Astrocyte (in vitro differentiated cells and primary cell): Measurements from ENCODE around the gene KLRD1. TPM values are rescaled to one million over a fixed set of nuclear protein-coding genes. Genes with fewer than 3 reads are reported as not detected.

Experiments
- DNase-seq: peaks from one replicate; pipeline ENCODE4 v3.0.0-alpha.2; 2010; ENCODE audit warnings: low read depth
- FAIRE-seq: peaks from 2 replicates; lab custom pipeline; 2011; peaks lifted over from hg19 to GRCh38; lab: Jason Lieb, UNC
- H2AFZ ChIP-seq: 2 replicates; pipeline ENCODE4 v1.6.0; 2012; ENCODE audit warnings: low read depth, low read length, inconsistent platforms
- H3K27ac ChIP-seq: 2 replicates; pipeline ENCODE4 v1.5.1; 2011; ENCODE audit warnings: low read depth, low read length, inconsistent platforms
- H3K27me3 ChIP-seq: 2 replicates; pipeline ENCODE4 v1.6.0; 2011; ENCODE audit warnings: low read length, inconsistent platforms; ENCODE audit not compliant: insufficient read depth
- H3K36me3 ChIP-seq: 2 replicates; pipeline ENCODE4 v1.5.1; 2011; ENCODE audit warnings: low read length, inconsistent platforms; ENCODE audit not compliant: insufficient read depth
- H3K4me1 ChIP-seq: 2 replicates; pipeline ENCODE4 v1.5.1; 2011; ENCODE audit warnings: low read length, inconsistent platforms; ENCODE audit not compliant: insufficient read depth
- H3K4me2 ChIP-seq: 2 replicates; pipeline ENCODE4 v1.6.0; 2012; ENCODE audit warnings: low read length, inconsistent platforms
- H3K4me3 ChIP-seq: 2 replicates; pipeline ENCODE4 v1.5.1; 2011; ENCODE audit warnings: low read depth, mild to moderate bottlenecking, low read length, inconsistent platforms; ENCODE audit not compliant: insufficient read depth
- H3K79me2 ChIP-seq: 2 replicates; pipeline ENCODE4 v1.6.0; 2012; ENCODE audit warnings: mild to moderate bottlenecking, low read length, inconsistent platforms; ENCODE audit not compliant: insufficient read depth
- H3K9ac ChIP-seq: 2 replicates; pipeline ENCODE4 v1.6.0; 2012; ENCODE audit warnings: mild to moderate bottlenecking, low read length, inconsistent platforms
- H3K9me3 ChIP-seq: 2 replicates; pipeline ENCODE4 v1.5.1; 2012; ENCODE audit warnings: low read depth, mild to moderate bottlenecking, low read length, inconsistent platforms; ENCODE audit not compliant: insufficient read depth
- H4K20me1 ChIP-seq: 2 replicates; pipeline ENCODE4 v1.6.0; 2012; ENCODE audit warnings: low read length, inconsistent platforms; ENCODE audit not compliant: insufficient read depth
- H3K27ac Mint-ChIP-seq: one replicate; pipeline ENCODE4 v1.8.0; 2021; ENCODE audit warnings: mild to moderate bottlenecking, mixed read lengths; ENCODE audit not compliant: unreplicated experiment
- H3K27me3 Mint-ChIP-seq: one replicate; pipeline ENCODE4 v1.8.0; 2021; ENCODE audit warnings: low read depth, mixed read lengths; ENCODE audit not compliant: unreplicated experiment
- H3K36me3 Mint-ChIP-seq: one replicate; pipeline ENCODE4 v1.8.0; 2021; ENCODE audit warnings: low read depth, mixed read lengths; ENCODE audit not compliant: unreplicated experiment
- H3K4me1 Mint-ChIP-seq: one replicate; pipeline ENCODE4 v1.8.0; 2021; ENCODE audit warnings: low read depth, mixed read lengths; ENCODE audit not compliant: unreplicated experiment
- H3K4me3 Mint-ChIP-seq: one replicate; pipeline ENCODE4 v1.8.0; 2021; ENCODE audit warnings: mild to moderate bottlenecking, moderate library complexity, mixed read lengths; ENCODE audit not compliant: unreplicated experiment
- H3K9me3 Mint-ChIP-seq: one replicate; pipeline ENCODE4 v1.8.0; 2021; ENCODE audit warnings: mild to moderate bottlenecking, mixed read lengths; ENCODE audit not compliant: unreplicated experiment
- EZH2 ChIP-seq: IDR thresholded peaks from 2 replicates; pipeline ENCODE4 v1.6.1; 2012; ENCODE audit warnings: mild to moderate bottlenecking, low read length, inconsistent platforms; ENCODE audit not compliant: insufficient read depth
- total RNA-seq: library from RNA; stranded (reverse); gene quantifications from 2 replicates; pipeline ENCODE4 v1.2.1, GENCODE V29; 2021
- TF ChIP-seq, protein P1 (sequence below): IDR thresholded peaks from 2 replicates; pipeline ENCODE4 v1.5.1; 2011; ENCODE audit warnings: low read depth, mild to moderate bottlenecking, inconsistent platforms, low read length, moderate library complexity; ENCODE audit not compliant: insufficient read depth

KLRD1 gene
- total RNA-seq, 1 donor from 2014 or later = 0.45 TPM

GRCh38 chr12:10279937-10280336, 27.7 kb upstream of the KLRD1 start:
- DNase-seq (no peak), FAIRE-seq (no peak)
- Mint-ChIP-seq H3K27me3 (no peaks in the 10 kb centered on the region), H3K4me3 (no peak overlapping the region), H3K36me3 (no peaks in the 10 kb centered on the region), H3K9me3 (peaks cover 3% of the 10 kb centered on the region), H3K4me1 (no peaks in the 10 kb centered on the region), H3K27ac (no peak overlapping the region)
- Histone ChIP-seq H3K4me1 (no peaks in the 10 kb centered on the region), H3K9me3 (no peaks in the 10 kb centered on the region), H3K36me3 (no peaks in the 10 kb centered on the region), H3K27me3 (no peaks in the 10 kb centered on the region), H3K4me2 (no peak overlapping the region), H3K79me2 (no peaks in the 10 kb centered on the region), H4K20me1 (no peaks in the 10 kb centered on the region), H3K4me3 (no peak overlapping the region), H3K27ac (no peak overlapping the region), H3K9ac (no peak overlapping the region), H2AFZ (no peak overlapping the region)
- TF ChIP-seq EZH2 = no peak
- TF ChIP-seq, protein P1, sequence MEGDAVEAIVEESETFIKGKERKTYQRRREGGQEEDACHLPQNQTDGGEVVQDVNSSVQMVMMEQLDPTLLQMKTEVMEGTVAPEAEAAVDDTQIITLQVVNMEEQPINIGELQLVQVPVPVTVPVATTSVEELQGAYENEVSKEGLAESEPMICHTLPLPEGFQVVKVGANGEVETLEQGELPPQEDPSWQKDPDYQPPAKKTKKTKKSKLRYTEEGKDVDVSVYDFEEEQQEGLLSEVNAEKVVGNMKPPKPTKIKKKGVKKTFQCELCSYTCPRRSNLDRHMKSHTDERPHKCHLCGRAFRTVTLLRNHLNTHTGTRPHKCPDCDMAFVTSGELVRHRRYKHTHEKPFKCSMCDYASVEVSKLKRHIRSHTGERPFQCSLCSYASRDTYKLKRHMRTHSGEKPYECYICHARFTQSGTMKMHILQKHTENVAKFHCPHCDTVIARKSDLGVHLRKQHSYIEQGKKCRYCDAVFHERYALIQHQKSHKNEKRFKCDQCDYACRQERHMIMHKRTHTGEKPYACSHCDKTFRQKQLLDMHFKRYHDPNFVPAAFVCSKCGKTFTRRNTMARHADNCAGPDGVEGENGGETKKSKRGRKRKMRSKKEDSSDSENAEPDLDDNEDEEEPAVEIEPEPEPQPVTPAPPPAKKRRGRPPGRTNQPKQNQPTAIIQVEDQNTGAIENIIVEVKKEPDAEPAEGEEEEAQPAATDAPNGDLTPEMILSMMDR = no peak

DNA sequence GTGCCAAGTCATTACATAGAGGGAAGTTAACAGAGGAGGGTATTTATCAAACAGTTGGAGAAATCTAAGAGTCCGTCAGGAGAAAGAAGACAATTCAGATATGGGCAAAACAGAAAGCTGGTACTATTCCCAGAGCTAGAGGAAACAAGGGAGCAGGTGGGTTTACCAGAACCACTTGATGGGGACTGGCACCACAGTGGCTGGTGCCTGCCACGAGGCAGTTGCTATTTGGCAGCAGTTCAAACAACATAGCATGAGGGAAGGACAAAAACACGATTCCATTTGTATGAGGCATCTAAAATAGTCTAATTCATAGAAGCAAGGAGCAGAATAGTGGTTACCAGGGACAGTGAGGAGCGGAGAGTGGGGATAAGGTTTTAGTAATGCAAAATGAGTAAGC, 24.6 kb upstream of the KLRD1 start:
- Histone ChIP-seq H3K79me2 (no peaks in the 10 kb centered on the region), H2AFZ (no peak overlapping the region), H3K36me3 (no peaks in the 10 kb centered on the region), H3K27me3 (no peaks in the 10 kb centered on the region), H3K9me3 (no peaks in the 10 kb centered on the region), H3K9ac (no peak overlapping the region), H3K4me2 (no peak overlapping the region), H4K20me1 (no peaks in the 10 kb centered on the region), H3K27ac (no peak overlapping the region), H3K4me1 (no peaks in the 10 kb centered on the region), H3K4me3 (no peak overlapping the region)
- Mint-ChIP-seq H3K27me3 (no peaks in the 10 kb centered on the region), H3K27ac (no peak overlapping the region), H3K4me3 (no peak overlapping the region), H3K4me1 (no peaks in the 10 kb centered on the region), H3K36me3 (no peaks in the 10 kb centered on the region), H3K9me3 (peaks cover 3% of the 10 kb centered on the region)
- no peak for TF ChIP-seq EZH2
- TF ChIP-seq, protein P1 = no peak
- FAIRE-seq (no peak), DNase-seq (no peak)

GRCh38 chr12:10285919-10286318, 21.8 kb upstream of the KLRD1 start:
- TF ChIP-seq, protein P1 = no peak
- TF ChIP-seq EZH2 = no peak
- Histone ChIP-seq H3K4me3 (no peak overlapping the region), H3K27ac (no peak overlapping the region), H2AFZ (no peak overlapping the region), H3K4me2 (no peak overlapping the region), H3K36me3 (no peaks in the 10 kb centered on the region), H3K4me1 (no peaks in the 10 kb centered on the region), H3K79me2 (no peaks in the 10 kb centered on the region), H3K9ac (no peak overlapping the region), H4K20me1 (no peaks in the 10 kb centered on the region), H3K27me3 (no peaks in the 10 kb centered on the region), H3K9me3 (no peaks in the 10 kb centered on the region)
- FAIRE-seq (no peak), DNase-seq (no peak)
- Mint-ChIP-seq H3K27me3 (no peaks in the 10 kb centered on the region), H3K4me1 (no peaks in the 10 kb centered on the region), H3K4me3 (no peak overlapping the region), H3K27ac (no peak overlapping the region), H3K9me3 (peaks cover 3% of the 10 kb centered on the region), H3K36me3 (no peaks in the 10 kb centered on the region)
